Activated T-cell treated with anti-CD3 and anti-CD28 coated beads, Interleukin-2, amount 50 U/mL, for 72 hours (primary cell): ENCODE measurements around the gene CASP8AP2. TPM values are rescaled to one million over a fixed set of nuclear protein-coding genes. Genes with fewer than 3 reads are reported as not detected.
A peak's percentile ranks its signal among the peaks of the same experiment; 100 is the strongest.
"Not testable (repeated sequence)": the region's sequence is repeated elsewhere in the genome, so short reads cannot be mapped to it uniquely, and the experiment has no call there.

ENCODE experiments used
- ATAC-seq, 2 donors: fragments of 150-1000 bp; cut with Tn5 transposase; replicated peaks in 1 of 2; 2 replicates each; pipeline ENCODE4 v1.10.0; 2021; ENCODE audit warnings: moderate library complexity in 2 of 2, mild to moderate bottlenecking in 1 of 2
- DNase-seq, 2 donors: peaks; one replicate each; pipeline ENCODE4 v3.0.0; 2021 to 2022; ENCODE audit warnings: mixed read lengths in 1 of 2
- H3K27ac Mint-ChIP-seq: one replicate; pipeline ENCODE4 v1.8.0; 2022; ENCODE audit warnings: mild to moderate bottlenecking, moderate library complexity, mixed read lengths
- H3K27me3 Mint-ChIP-seq: one replicate; pipeline ENCODE4 v1.8.0; 2022; ENCODE audit warnings: low read depth, mixed read lengths
- H3K36me3 Mint-ChIP-seq, 2 donors: one replicate each; pipeline ENCODE4 v1.8.0; 2022; ENCODE audit warnings: mixed read lengths in 2 of 2, mild to moderate bottlenecking in 1 of 2; ENCODE audit not compliant: insufficient read depth in 2 of 2
- H3K4me1 Mint-ChIP-seq: one replicate; pipeline ENCODE4 v1.8.0; 2022; ENCODE audit warnings: low read depth, mixed read lengths
- H3K4me3 Mint-ChIP-seq, 2 donors: one replicate each; pipeline ENCODE4 v1.8.0; 2022; ENCODE audit warnings: mild to moderate bottlenecking in 2 of 2, mixed read lengths in 2 of 2, moderate library complexity in 2 of 2
- H3K9me3 Mint-ChIP-seq, 2 donors: one replicate each; pipeline ENCODE4 v1.8.0; 2022; ENCODE audit warnings: mixed read lengths in 2 of 2
- total RNA-seq, 2 donors: library from RNA; stranded (reverse); gene quantifications; one replicate each; pipeline ENCODE4 v1.2.3, GENCODE V29; 2022

The CASP8AP2 gene
- total RNA-seq, 2 donors from 2014 or later = 27.2 to 36.1 TPM

- peaks cover 0 to 31% of the 10 kb centered on the region in 2 donors for H3K36me3 Mint-ChIP-seq
- no peak overlapping the region for H3K27ac Mint-ChIP-seq
- H3K4me3 Mint-ChIP-seq = no peak overlapping the region
- DNase-seq (no peak), ATAC-seq (no peak)
- H3K9me3 Mint-ChIP-seq = no peaks in the 10 kb centered on the region
- peaks cover 22% of the 10 kb centered on the region for H3K4me1 Mint-ChIP-seq
- H3K27me3 Mint-ChIP-seq = no peaks in the 10 kb centered on the region
Measured at GRCh38 chr6:89799096-89799495, 30.6 kb upstream of the CASP8AP2 start.

DNA sequence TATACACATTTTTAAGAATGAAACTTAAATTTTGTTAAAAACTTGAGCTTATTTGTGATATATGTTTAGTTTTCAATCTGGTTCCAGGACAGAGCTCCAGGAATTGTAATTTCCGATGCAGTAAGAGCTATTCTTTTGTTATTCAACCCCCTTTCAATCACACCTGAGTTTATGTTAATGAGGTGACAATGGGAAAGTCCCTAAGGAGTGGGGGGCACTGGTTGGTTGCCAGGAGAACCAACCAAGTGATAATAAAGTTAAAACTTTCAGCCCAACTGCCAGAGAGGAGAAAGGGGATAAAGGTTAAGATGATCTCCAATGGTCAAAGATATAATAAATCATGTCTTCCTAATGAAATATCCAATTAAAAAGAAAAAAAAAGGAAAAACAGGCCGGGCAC is 29.9 kb upstream of the CASP8AP2 start:
- H3K9me3 Mint-ChIP-seq = no peaks in the 10 kb centered on the region
- ATAC-seq = no peak
- H3K27me3 Mint-ChIP-seq = no peaks in the 10 kb centered on the region
- no peak for DNase-seq
- peak overlapping the region; percentile 68 for H3K27ac Mint-ChIP-seq
- no peak overlapping the region for H3K4me3 Mint-ChIP-seq
- peaks cover 0 to 26% of the 10 kb centered on the region in 2 donors for H3K36me3 Mint-ChIP-seq
- peaks cover 15% of the 10 kb centered on the region for H3K4me1 Mint-ChIP-seq

DNA sequence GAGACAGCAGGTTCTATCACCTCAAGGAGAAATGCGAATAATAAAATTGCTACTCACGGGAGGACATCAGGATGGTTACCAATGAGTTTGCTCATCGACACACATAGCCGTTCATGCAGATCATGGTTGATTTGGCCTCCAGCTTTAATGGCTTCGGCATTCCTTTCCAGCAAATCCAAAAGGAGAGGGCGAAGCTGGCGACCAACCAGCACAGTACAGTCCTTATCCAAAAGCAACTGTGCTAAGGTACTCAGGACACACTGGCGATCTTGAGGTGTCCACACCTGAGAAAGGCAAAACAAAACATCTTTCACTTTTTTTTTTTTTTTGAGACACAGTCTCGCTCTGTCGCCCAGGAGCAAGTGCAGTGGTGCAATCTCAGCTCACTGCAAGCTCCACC is 26.4 kb upstream of the CASP8AP2 start:
- Mint-ChIP-seq H3K27me3 (no peaks in the 10 kb centered on the region), H3K36me3 (peaks cover 0 to 12% of the 10 kb centered on the region in 2 donors), H3K4me3 (no peak overlapping the region), H3K27ac (no peak overlapping the region), H3K9me3 (no peaks in the 10 kb centered on the region), H3K4me1 (peaks cover 8% of the 10 kb centered on the region)
- ATAC-seq (no peak), DNase-seq (no peak)

- DNase-seq = no peak
- no peaks in the 10 kb centered on the region for H3K36me3 Mint-ChIP-seq
- no peaks in the 10 kb centered on the region for H3K27me3 Mint-ChIP-seq
- no peak overlapping the region for H3K4me3 Mint-ChIP-seq
- no peak for ATAC-seq
- H3K4me1 Mint-ChIP-seq = peaks cover 4% of the 10 kb centered on the region
- no peaks in the 10 kb centered on the region for H3K9me3 Mint-ChIP-seq
- H3K27ac Mint-ChIP-seq = no peak overlapping the region
Measured at GRCh38 chr6:89805814-89806371, 23.8 kb upstream of the CASP8AP2 start.

DNA sequence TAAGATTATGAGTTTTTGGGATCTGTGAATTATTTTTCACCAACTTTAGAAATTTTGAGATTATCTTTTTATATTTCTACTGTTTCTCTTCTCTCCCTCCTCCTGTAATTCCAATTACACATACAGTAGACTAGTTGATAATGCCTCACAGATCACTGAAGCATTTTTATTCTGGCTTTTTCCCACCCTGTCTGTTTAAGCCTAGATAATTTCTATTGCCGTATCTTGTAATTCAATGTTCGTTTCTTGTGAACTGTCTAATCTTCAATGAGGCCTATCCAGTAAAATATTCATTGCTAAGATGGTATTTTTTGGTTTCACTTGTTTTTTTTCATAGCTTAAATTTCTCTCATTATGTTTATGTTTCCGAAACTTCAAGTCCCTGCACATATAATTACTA is 22.1 kb upstream of the CASP8AP2 start:
- H3K4me3 Mint-ChIP-seq = no peak overlapping the region
- no peaks in the 10 kb centered on the region for H3K36me3 Mint-ChIP-seq
- ATAC-seq = no peak
- no peaks in the 10 kb centered on the region for H3K9me3 Mint-ChIP-seq
- no peak for DNase-seq
- peaks cover 4% of the 10 kb centered on the region for H3K4me1 Mint-ChIP-seq
- H3K27ac Mint-ChIP-seq = peak overlapping the region; percentile 92
- H3K27me3 Mint-ChIP-seq = no peaks in the 10 kb centered on the region

- not testable (repeated sequence) for H3K27ac Mint-ChIP-seq, H3K9me3 Mint-ChIP-seq, ATAC-seq, H3K36me3 Mint-ChIP-seq, H3K4me3 Mint-ChIP-seq, DNase-seq, H3K27me3 Mint-ChIP-seq
- peaks cover 19% of the 10 kb centered on the region for H3K4me1 Mint-ChIP-seq
Measured at GRCh38 chr6:89813422-89813821, 16.3 kb upstream of the CASP8AP2 start.

DNA sequence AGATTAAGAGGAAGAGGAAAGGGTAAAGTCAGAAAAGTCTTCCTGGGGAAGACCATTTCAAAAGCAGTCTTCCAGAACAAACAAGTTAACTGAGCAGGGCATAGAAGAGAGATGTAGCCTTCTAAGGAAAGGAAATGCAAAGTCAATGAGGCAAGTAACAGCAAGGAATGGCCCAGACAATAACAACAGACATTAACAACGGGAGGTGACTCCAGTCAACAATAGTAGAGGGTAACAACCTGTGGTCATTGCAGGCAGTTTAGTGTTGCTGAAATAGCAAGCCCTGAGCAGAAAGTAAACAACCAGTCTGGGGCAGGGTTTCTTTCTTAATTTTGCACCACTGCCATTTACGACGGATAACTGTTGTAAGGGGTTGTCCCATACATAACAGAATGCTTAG is 12.2 kb upstream of the CASP8AP2 start:
- H3K4me3 Mint-ChIP-seq = peak overlapping the region; percentile 54 to 95
- ATAC-seq (no peak), DNase-seq (no peak)
- peaks cover 3 to 5% of the 10 kb centered on the region in 2 donors for H3K36me3 Mint-ChIP-seq
- peak overlapping the region; percentile 36 for H3K27ac Mint-ChIP-seq
- H3K4me1 Mint-ChIP-seq = peaks cover 40% of the 10 kb centered on the region
- no peaks in the 10 kb centered on the region for H3K27me3 Mint-ChIP-seq
- no peaks in the 10 kb centered on the region for H3K9me3 Mint-ChIP-seq

GRCh38 chr6:89818977-89819335 is 10.7 kb upstream of the CASP8AP2 start:
- ATAC-seq = peak; percentile 12 to 20
- Mint-ChIP-seq H3K27me3 (no peaks in the 10 kb centered on the region), H3K36me3 (peaks cover 3 to 5% of the 10 kb centered on the region in 2 donors), H3K4me3 (peak overlapping the region; percentile 86 to 95), H3K9me3 (no peaks in the 10 kb centered on the region), H3K27ac (peak overlapping the region; percentile 88), H3K4me1 (peaks cover 40% of the 10 kb centered on the region)
- no peak for DNase-seq

DNA sequence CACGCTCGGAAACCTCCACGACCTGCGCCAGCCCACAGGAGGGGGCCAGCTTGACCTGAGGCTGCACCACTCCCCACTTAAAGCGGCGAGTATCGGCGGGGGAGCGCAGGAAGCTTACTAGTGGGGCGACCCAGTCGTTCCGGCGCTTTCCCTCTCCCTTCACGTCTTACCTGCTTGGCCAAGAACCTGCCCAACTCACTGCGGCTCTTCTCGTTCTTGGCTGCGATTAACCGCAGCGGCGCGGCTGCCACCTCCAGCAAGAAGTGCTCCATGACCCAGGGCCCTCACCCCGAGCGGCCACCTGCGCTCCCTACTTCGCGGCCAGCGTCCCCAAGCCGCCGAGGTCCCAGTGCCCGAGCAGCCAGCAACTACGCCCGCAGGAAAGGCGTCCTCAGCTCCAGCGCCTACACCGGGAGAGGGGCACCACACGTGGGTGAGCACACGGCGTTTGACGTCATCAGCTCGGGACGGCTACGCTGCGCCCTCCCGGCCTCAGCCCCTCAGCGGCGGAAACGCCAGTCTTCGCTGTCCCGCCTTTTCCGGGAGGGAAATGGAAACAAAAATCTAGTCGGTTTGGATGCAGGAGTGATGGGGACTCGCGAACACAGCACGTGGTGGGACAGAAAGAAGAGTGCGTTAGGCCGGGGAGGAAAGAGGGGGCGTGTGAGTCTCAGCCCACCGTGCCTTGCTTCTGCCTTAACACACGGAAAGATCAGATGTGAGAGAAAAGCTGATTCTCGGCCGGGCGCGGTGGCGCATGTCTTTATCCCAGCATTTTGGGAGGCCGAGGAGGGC is 10.1 kb upstream of the CASP8AP2 start, which contains the start of gene MDN1:
TSS of gene MDN1 (minus strand) at position 459 of the 795 bp plus-strand sequence. CDS start at position 272, 187 bp downstream.
- ATAC-seq = peak; percentile 98 to 99
- H3K27ac Mint-ChIP-seq = peak within 1 kb of the TSS; percentile 88
- no peaks in the 10 kb centered on the region for H3K9me3 Mint-ChIP-seq
- peaks cover 40% of the 10 kb centered on the region for H3K4me1 Mint-ChIP-seq
- H3K36me3 Mint-ChIP-seq = peaks cover 3 to 5% of the 10 kb centered on the region in 2 donors
- H3K27me3 Mint-ChIP-seq = no peaks in the 10 kb centered on the region
- DNase-seq = peak; percentile 90 to 93
- H3K4me3 Mint-ChIP-seq = peak within 1 kb of the TSS; percentile 86 to 95

DNA sequence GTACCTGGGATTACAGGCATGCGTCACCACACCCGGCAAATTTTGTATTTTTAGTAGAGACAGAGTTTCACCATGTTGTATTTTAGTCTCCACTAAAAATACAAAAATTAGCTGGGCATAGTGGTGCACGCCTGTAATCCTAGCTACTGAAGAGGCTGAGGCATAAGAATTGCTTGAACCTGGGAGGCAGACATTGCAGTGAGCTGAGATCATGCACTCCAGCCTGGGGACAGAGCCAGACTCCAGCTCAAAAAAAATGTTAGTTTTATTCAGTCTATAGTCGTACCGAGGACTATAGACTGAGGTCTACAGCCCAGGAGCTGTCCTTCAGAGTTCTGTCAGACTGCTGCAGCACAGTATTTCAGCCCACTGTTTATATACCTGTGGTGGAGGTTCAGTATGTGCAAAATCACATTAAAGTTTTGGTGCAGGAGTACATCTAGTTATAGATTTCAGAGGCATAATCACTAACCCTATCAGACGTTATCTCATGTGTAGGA is 3.6 kb upstream of the CASP8AP2 start:
- DNase-seq = no peak
- no peak for ATAC-seq
- Mint-ChIP-seq H3K4me3 (no peak overlapping the region), H3K4me1 (peaks cover 9% of the 10 kb centered on the region), H3K36me3 (peaks cover 5% of the 10 kb centered on the region in 2 donors), H3K9me3 (no peaks in the 10 kb centered on the region), H3K27ac (no peak overlapping the region), H3K27me3 (no peaks in the 10 kb centered on the region)

- not testable (repeated sequence) for ATAC-seq, H3K27me3 Mint-ChIP-seq, H3K9me3 Mint-ChIP-seq, DNase-seq
- Mint-ChIP-seq H3K36me3 (peaks cover 10 to 25% of the 10 kb centered on the region in 2 donors), H3K4me1 (peaks cover 31% of the 10 kb centered on the region), H3K4me3 (peak overlapping the region; percentile 96 to 99), H3K27ac (peak overlapping the region; percentile 97)
Measured at GRCh38 chr6:89828475-89828987, 1.1 kb upstream of the CASP8AP2 start.

DNA sequence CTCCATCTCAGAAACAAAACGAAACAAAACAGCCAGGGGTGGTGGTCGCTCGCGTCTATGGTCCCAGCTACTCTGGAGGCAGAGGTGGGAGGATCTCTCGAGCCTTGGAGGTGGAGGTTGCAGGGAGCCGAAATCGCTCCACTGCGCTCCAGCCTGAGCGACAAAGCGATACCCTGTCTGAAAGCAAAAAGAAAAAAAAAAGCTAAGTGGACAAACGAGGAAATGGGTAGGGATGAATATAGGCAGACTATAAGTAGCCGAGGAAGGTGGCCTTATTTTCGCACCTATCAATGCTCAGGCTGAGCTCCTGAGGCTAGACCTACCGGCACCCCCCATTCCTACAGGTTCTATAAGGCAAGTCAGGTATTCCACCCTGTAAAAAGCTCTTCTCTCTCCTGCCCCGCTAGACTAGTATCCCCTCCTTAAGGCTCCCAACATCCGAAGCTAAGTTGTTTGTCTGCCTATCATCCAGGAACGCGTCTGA is 650 bp upstream of the CASP8AP2 start:
- no peaks in the 10 kb centered on the region for H3K27me3 Mint-ChIP-seq
- peak overlapping the region; percentile 97 for H3K27ac Mint-ChIP-seq
- peak overlapping the region; percentile 96 to 99 for H3K4me3 Mint-ChIP-seq
- ATAC-seq (peak; percentile 38 to 41), DNase-seq (peak; percentile 25 to 28)
- peaks cover 10 to 29% of the 10 kb centered on the region in 2 donors for H3K36me3 Mint-ChIP-seq
- H3K4me1 Mint-ChIP-seq = peaks cover 34% of the 10 kb centered on the region
- no peaks in the 10 kb centered on the region for H3K9me3 Mint-ChIP-seq

- Mint-ChIP-seq H3K27me3 (no peaks in the 10 kb centered on the region), H3K4me1 (peaks cover 42% of the 10 kb centered on the region), H3K4me3 (peak overlapping the region; percentile 96 to 99), H3K36me3 (peaks cover 10 to 35% of the 10 kb centered on the region in 2 donors), H3K9me3 (no peaks in the 10 kb centered on the region), H3K27ac (peak overlapping the region; percentile 98)
- ATAC-seq = no peak
- DNase-seq = no peak
Measured at GRCh38 chr6:89830170-89830809, 610 bp downstream of the CASP8AP2 start.
